Left forelimb (tissue), 1 donor: ENCODE data around the gene LGALS3BP.
A peak's percentile ranks its signal among the peaks of the same experiment; 100 is the strongest.
"Not testable (repeated sequence)": the region's sequence is repeated elsewhere in the genome, so short reads cannot be mapped to it uniquely, and the experiment has no call there.

ENCODE experiments used
- DNase-seq: peaks from one replicate; pipeline ENCODE4 v3.0.0-alpha.2; 2018; ENCODE audit warnings: low spot score

The LGALS3BP gene, protein sequence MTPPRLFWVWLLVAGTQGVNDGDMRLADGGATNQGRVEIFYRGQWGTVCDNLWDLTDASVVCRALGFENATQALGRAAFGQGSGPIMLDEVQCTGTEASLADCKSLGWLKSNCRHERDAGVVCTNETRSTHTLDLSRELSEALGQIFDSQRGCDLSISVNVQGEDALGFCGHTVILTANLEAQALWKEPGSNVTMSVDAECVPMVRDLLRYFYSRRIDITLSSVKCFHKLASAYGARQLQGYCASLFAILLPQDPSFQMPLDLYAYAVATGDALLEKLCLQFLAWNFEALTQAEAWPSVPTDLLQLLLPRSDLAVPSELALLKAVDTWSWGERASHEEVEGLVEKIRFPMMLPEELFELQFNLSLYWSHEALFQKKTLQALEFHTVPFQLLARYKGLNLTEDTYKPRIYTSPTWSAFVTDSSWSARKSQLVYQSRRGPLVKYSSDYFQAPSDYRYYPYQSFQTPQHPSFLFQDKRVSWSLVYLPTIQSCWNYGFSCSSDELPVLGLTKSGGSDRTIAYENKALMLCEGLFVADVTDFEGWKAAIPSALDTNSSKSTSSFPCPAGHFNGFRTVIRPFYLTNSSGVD

DNA sequence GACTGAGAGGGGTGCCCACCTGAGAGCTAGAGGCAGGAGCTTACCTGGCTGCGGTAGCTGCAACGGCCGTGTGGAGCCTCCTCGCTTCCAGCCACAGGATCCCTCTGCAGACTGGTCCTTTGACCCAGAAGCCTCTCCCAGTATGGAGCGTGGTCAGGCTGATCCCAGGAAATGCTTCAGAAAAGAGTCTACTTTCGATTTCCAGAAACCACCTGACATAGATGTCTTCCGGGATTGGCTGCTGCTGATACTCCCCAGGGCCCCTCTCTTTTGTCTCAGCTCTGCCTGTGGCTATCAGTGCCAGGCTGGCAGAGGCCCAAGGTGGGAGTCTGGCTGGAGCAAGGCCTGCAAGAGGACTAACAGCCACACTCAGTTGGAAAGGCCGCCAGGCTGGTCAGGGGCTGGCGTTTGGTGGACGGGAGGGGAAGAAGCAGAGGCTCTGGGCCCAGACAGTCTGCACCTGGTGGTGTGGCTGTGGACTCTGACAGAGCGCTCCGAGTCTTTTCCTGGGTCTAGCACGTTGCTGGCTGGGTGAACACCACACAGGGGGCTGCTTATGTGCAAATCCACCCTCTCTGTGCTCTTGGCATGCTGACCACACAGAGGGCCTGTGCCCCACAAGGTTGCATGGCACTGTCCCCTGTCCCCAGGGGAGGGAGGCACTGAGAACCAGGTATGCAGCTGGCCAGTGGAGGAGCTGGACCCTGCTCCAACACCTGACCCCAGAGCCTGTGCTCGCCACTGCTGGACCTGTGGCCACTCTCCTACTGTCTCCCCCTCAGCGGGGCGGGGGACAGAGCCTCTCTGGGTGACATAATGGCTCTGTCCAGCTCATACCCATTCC, at the start of gene LGALS3BP:
Gene LGALS3BP, minus strand, starts transcription at position 144 of the 844 bp plus-strand sequence. CDS start 2,732 bp downstream, outside the sequence.
- no peak for DNase-seq

DNA sequence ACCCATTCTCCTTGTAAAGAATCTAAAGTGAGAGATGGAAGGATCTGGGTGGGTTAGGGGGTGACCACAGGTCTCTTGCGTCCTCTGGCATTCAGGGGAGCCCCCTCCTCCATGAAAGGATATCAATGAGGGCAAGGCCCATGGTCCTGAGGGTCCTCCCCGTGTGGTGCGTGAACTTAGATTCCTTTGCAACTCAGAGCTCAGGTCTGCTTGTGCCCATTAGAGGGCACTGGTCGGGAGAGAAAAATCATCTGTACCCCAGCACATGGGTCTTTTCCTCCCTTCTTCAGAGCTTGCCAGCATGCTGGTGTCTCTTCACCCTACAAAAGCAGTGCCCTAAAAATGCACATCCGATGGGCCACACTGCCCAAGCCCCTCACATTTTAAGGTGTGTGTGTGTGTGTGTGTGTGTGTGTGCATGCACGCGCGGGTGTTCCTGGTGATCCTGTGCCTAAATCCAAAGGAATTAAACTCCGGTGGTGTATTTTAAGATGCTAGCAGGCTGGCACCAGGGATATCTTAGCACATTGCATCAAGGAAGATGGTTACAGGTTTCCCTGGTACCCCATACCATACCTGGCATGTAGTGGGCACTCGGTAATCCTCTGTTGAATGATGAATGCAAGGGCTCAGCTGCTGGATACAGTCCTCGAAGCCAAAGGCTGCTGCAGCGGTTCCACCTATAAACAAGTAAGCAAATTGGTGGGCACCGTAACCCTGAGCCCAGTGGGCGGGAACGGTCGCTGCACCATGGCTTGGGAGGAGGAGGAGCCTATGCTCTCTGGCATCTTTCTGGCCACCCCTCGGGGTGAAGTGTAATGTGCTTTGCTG, 49.0 kb upstream of the LGALS3BP start:
- DNase-seq = no peak

DNA sequence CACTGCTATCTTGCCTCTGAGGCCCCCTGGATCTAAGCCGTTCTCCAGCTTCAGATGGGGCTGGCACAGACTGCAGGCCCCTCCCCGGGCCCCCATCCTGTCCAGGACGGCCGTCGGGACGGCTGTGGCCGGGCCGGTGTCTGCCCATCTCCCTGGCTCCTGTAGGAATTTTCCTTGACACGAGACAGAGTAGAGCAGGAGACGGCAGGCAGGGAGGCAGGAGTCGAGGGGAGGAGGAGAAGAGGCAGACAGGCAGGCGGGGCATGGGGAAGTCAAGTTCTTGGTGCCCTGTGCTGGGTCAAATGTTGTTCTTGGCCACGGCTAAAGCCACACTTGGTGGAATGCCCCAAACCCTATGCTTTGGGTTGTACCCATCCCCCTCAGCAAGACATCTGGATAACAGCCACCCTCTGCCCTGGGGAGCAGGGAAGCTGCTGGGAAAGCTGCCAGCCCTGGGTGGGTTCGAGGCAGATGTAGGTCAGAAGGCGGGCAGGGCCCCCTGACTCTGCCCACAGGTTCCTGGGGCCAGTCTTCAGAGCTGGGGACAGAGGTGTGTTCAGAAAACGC, 48.3 kb upstream of the LGALS3BP start:
- DNase-seq = no peak

DNA sequence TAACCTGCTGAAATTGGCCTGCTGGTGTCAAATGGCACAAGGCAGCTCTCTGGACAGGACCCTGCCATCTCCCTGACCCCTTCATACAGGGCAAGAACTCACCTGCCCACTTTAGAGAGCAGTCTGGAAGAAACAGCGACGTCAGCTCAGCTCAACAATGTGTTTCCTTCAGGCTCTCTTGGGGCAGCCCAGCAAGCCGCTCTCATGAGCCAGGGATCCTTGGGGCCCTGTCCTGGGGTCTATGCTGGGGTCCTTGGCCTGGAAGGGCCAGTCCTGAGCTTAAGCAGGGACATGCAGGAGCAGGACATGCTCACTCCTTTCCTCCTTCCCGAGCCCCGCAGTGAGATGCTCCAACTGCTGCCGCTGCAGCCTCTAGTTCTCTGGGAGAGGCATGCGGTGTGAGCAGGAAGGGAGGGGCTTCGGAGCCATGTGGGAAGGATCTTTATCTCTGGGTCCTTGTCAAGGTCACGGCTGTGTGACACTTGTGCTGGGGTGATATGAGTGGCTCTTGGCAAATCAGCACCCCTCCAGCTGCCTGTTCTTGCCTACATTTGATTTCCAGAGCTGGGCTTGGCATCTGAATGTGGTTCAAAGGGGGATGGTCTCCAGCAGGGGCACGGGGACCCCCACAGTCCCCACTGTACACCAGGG, 47.7 kb upstream of the LGALS3BP start:
- no peak for DNase-seq

DNA sequence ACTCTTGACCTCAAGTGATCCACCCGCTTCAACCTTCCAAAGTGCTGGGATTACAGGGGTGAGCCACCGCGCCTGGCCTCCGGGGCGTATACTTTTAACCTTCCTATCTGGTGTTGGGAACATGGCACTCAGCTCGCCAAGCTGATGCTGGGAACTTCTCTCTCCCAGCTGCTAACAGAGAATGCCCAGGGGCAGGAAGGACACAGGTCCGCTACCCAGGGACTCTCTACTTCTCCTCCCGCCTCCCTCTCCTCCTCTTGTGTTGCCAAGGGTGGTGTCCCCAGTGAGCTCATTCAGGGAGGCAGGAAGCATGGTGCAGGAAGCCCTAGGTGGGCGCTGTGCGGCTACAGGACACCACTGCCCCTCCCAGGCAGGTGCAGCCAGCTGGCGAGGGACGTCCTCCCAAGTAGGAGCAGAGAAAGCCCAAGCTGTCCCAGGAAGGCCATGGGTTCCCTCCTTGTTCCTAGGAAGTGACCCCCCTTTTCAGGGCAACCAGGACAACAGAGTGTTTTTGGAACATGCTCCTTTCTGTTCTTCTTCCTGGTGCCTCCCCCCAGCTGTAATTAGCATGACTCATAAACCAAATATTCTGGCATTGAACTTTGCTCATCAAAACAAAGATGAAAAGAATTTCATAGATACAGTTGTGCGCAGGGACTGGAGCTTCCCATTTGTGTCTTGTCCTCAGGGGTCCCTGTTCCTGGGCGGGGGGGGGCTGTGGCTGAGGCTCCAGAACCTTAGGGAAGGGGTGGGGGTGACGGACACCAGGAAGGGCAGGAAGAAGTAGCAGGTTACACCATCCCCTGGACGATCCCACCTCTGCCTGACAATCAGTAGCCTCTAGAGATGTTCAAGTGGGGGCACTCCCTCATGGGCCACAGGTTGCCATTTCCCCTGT, 46.9 kb upstream of the LGALS3BP start:
- peak; percentile 34 for DNase-seq

DNA sequence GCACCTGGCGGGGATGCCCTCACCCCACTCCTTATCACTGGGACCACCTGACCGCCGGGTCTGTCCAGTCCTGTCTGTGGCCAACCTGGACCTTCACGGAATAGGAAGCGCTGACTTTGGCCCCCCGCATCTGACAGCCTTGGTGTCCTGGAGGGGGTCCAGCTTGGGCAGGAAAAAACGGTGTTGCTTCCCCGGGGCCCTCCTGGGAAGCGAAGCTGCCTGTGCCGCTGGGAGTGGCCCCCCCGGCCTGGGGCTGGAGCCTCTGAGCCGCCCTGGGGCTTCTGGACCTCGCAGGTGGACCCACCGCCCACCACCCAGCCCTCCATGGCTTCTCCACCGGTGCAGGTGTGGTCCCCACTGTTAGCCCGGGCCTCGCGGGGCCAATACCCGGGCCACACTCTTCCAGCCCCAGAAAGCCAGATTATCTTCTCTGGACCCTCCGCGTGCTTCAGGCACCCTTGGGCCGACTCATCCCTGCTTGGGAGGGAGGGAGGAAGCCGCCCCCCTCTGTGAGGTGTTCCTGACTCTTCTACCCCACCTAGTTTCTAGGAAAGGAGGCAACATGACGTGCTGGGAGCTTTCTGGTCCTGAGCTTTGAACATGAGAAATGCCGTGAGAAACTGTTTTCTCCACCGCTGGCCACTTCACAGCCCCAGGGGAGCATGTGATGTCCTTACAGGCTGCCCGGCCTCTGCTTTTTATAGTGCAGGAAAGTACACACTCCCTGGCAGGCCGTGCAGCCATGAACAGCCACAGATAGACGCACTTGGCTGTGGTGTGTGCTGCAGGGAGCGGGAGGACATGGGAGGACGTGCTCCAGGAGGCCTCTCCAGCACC, 45.4 kb upstream of the LGALS3BP start:
- peak; percentile 28 for DNase-seq

DNA sequence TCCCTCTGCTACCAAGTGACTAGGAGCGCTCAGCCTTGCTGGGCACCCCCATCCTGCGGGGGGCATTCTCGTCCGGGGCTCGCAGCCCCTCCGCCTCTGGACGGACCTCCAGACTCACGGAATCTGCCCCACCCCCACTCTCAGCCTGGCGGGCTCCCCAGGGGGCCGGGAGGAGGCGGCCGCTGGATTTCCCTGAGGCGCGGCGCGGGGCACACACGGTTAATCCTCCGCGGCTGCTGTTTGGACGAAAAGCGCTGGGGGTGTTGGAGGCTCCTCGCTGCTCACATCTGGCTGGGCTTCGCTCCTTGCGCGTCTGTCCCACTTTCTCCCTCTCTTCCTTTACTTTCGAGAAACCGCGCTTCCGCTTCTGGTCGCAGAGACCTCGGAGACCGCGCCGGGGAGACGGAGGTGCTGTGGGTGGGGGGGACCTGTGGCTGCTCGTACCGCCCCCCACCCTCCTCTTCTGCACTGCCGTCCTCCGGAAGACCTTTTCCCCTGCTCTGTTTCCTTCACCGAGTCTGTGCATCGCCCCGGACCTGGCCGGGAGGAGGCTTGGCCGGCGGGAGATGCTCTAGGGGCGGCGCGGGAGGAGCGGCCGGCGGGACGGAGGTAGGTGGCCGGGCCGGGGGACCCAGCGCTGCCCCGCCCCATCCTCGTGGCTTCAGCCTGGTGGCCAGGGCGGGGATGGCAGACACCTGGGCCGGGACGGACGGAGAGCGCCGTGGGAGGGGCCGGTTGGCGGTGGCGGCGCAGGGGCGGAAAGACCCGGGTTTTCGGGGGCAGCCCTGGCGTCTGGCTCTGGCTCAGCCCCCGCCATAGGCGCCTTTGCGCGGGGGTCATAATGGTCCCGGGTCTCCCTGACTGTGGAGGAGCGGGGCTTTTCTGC, 44.4 kb upstream of the LGALS3BP start, which contains the start of gene C1QTNF1:
Gene C1QTNF1, plus strand, starts transcription at position 284 of the 886 bp plus-strand sequence. CDS start 19,800 bp downstream, outside the sequence.
- peak; percentile 83 for DNase-seq

DNA sequence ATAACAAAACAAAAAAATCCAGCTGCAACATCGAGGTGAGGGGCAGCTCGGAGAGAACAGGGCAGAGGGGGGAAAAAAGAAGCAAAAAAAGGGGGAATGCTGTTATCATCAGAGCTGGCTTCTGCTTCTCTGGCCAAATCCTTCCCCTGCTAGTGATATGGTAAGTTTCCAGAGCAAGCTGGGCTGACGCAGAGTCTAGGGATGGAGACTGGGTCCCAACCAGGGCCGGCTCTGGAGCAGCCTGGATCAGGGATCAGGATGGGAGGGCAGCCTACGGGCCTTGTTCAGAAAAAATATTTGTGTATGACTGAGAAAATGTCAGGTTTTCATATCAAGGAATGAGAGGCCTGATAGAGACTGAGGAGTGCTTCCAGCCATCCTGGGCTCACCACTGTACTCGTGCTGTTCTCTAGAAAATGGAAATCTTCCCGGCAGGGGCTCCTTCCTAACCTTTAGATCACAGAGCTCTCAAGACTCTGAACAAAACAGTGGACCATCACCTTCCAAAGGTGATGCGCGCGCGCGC, 43.5 kb upstream of the LGALS3BP start:
- DNase-seq = peak; percentile 37

DNA sequence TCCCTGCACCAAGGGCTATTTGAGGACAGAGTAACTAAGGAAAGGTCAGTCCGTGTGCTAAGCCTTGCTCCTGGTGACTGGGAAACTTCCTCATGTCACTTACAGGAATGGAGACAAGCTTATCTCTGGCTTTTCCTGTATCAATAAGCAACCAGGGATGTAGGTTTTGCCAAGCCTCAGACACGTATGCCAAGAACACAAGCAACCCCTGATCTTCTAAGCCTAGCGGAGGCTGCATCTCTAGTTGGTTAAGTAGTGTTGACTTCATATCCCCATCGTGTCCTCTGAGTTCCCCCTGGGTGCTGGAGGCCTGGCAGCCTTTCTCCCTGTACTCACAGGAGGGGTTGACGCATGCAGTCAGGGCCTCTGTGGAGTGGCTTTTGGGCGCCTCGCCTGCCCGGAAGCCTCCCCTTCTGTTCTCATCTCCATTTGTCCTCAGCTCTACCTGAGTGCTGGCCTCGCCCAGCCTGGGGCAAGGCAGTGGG, 42.8 kb upstream of the LGALS3BP start:
- no peak for DNase-seq

DNA sequence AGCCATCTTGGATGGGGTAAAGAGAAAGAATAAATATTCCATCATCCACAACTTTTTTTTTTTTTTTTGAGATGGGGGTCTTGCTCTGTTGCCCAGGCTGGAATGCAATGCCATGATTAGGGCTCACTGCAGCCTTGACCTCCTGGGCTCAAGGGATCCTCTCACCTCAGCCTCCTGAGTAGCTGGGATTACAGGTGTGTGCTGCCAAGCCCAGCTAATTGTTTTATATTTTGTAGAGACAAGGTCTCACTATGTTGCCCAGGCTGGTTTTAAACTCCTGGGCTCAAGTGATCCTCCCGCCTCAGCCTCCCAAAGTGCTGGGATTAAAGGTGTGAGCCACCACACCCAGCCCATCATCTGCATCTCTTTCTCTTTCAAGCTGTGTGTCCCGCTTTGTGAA, 42.2 kb upstream of the LGALS3BP start:
- not testable (repeated sequence) for DNase-seq

DNA sequence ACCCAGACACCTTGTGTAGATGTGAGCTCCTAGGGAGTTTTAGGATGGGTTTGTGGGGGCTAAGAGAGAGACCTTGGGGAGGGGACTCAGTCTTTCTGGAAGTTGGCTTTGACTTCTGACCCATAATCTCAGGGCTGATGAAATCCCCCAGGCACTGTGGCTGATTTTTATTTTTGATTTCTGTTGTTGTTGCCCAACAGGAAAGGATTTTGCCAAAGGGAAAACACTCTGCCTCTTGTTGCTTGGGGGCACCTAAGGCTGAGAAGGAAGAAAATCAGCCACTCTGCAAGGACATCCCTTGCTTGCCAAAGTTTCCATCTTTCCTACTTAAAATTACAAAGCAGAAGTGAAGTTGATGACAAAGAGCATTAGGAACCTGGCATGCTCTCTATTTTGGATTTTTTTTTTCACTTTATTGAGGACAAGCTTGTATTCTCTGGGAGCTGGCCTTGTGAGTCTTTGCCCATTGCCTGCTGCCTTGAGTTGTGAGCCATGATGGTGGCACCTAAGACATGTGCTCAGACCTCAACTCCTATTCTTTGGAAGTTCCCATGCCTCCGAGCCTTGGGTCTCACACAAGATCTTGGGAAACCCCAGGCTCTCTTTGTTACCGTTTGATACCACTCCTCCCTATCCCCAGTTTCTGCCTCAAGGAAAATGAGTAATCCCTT, 41.0 kb upstream of the LGALS3BP start:
- DNase-seq = no peak

DNA sequence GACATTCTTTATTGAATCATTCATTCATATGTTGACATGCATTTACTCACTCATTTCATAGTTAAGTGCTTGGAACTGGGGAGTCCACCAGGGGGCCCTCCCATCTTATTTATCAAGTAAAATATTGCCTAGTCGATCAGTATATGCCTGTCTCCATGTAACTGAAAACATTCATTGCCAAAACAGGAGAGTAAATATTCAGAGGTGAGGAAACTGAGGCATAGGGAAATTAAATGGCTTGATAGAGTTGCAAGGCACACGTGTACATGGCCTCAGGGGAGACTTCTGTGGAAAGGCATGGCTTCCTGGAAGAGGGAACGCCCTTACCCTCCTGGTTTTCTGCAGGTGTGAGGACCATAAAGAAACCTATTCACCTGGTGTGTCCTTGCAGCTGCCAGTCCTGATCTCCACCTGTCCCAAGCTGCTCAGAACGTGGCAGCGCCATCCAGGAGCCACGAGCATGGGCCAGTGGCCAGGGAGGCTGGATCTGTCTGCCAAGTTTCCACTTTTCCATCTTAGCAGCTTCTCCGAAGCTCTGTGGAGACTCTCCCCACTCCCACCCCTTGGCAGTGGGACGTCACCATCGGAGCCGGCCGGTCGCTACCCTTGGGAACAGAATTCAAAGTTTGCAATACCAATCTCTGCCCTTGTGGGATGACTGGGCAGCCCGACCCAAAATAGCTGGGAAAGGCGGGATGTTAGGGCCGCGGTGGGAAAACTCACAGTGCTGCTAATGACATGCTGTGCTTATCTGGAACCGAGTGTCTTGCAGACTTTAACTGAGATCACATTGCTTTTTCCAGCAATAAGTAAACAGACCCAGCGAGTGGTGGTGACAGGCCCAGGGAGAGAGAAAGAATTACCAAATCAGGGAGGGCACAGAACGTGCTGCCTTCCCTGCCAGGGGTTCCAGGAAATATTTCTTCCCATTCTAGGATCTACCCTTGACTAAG, 40.2 kb upstream of the LGALS3BP start:
- no peak for DNase-seq

DNA sequence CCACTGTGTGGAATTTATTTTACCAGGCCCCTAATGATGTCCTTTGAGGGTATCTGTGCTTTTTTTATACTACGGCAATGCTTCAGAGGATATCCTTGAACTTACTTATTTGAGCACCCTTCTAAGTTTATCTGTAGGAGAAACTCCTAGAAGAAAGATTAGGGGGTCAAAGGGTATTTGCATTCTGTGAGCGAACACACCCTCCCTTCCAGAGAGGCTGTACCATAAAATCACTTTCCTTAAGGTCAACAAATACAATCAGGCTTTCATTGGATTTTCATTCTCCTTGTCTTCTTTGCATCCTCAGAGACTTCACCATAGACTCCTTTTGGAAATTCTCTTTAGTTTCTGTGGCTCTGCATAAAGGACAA, 39.5 kb upstream of the LGALS3BP start:
- DNase-seq = no peak

DNA sequence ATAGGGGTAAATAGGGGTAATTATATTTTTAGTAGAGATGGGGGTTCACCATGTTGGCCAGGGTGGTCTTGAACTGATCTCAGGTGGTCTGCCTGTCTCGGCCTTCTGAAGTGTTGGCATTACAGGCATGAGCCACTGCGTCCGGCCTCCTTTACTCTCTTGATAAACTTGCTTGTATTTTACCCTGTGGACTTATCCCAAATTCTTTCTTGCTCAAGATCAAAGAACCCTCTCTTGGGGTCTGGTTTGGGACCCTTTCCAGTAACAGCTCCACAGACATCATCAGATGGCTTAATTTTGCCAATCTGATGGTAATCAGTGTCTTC, 38.6 kb upstream of the LGALS3BP start:
- no peak for DNase-seq

DNA sequence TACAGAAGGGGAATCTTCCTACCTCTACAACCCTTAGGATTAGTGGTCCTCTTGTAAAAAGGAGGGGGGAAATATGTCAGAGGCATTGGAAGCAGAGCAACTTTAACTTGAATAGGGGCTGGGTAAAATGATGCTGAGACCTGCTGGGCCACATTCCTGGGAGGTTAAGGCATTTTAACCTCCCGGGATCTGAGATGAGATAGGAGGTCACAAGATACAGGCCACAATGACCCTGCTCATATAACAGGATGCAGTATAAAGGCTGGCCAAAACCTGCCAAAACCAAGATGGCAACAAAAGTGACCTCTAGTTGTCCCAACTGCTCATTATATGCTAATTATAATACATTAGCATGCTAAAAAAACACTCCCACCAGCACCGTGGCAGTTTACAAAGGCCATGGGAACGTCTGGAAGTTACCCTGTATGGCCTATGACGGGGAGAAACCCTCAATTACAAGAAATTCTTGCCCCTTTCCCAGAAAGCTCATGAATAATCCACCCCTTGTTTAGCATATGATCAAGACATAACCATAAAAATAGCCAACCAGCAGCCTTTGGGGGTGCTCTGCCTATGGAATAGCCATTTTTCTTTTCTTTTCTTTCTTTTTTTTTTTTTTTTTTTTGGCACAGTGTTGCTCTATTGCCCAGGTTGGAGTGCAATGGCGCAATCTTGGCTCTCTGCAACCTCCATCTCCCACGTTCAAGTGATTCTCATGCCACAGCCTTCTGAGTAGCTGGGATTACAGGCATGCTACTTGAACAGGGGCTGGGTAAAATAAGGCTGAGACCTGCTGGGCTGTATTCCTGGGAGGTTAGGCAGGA, 38.0 kb upstream of the LGALS3BP start:
- DNase-seq = peak; percentile 31
